HG02938 (cell line): ENCODE data around the gene SYNDIG1.

Source experiments
- ATAC-seq: cut with Tn5 transposase; IDR thresholded peaks from one replicate; pipeline ENCODE4 v1.9.1; 2021; ENCODE audit warnings: mild to moderate bottlenecking, moderate library complexity; ENCODE audit not compliant: unreplicated experiment

The SYNDIG1 gene

DNA sequence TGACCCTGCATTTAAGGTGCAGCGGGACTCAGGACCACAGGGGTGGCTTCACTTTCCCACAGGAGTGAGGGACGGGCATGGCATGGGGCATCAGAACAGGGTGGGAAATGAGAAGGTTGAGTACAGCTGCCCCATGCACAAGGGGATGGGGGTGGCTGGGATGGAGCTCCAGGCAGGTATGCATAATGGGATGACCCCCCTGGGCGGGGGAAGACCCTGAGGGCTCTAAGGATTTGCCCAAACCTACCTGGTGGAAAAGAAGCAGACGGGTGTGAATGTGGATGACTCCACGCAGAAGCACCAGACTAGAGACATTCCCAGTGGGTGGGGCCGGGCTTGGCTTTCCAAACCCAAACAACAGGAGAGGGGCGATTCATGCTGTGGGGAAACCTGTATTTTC, 200.3 kb downstream of the SYNDIG1 start:
- ATAC-seq, result no peak

- ATAC-seq, result no peak
Observed at GRCh38 chr20:24670341-24670872, 201.0 kb downstream of the SYNDIG1 start.

GRCh38 chr20:24670981-24671380, 201.6 kb downstream of the SYNDIG1 start:
- no peak for ATAC-seq

- ATAC-seq, result no peak
Observed at GRCh38 chr20:24672181-24672880, 202.9 kb downstream of the SYNDIG1 start.

- ATAC-seq, result no peak
Observed at GRCh38 chr20:24672886-24673677, 203.7 kb downstream of the SYNDIG1 start.

DNA sequence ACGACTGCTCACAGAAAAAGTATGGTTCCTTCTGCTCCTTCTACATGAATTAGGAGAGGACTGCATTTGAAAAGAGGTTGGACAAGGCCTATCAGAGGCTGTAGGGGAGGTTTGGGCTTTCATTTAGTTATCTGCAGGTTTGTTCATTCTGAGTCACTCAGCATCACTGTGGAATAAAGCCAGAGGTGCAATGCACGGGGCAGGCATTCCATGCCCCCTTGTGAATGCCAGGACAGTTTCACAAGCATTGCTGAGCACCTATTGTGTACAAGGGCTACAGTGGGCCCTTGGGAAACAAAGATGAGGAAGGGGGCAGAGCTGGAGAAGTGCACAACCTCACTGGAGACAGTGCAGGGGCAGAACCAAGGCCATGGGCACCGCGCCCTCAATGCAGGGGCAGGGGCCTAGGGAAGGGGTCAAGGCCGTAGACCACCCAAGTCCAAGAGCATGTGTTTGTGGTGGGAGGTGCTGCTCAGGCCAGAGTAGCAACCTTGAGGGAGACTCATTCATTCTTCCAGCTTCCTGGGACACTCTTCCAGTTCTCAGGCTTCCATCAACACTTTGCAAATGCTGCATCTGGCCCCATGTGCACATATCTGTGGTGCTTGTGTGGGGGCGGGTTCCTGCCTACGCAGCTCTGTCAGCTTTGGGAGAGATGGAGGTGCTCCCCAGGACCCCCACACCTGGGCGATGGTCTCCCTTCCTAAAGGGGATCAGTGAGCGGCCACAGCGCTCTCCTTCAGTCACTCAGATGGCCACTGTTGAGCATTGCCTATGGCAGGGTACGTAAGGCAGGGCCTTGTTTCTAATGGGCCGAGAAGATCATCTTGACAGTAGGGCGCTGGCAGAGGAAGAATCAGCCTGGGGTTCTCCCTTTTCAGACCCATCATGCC, 204.5 kb downstream of the SYNDIG1 start:
- ATAC-seq, result no peak

DNA sequence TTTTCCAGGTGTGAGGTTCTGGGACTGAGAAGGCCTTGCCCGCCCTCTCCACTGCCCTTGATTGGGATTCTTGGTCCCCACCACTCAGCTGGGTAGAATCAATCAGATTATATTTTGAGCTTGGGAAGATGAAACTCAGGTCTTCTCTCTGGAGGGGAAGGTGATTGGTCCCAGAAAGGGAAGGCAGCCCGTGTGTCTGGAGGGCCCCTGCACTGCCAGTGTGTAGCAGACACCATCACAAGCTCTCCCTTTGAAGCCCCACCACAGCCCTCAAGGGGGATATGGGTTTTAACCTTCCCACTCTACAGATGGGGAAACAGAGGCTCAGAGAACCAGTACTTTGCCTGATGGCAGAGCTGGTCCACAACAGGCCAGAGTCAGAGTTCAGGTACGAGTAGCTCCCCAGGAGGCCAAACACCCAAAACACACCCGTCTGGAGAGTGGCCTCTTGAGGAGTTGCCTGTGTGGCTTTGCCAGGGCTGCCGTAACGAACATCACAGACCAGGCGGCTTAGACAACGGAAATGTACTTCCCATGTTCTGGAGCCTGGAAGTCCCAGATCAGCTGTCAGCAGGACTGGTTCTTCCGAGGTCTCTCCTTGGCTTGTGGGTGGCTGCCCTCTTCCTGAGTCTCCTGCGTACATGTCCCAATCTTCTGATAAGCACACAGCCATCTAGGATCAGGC, 205.6 kb downstream of the SYNDIG1 start:
- ATAC-seq, result no peak

- ATAC-seq, result no peak
Observed at GRCh38 chr20:24675651-24676352, 206.4 kb downstream of the SYNDIG1 start.

GRCh38 chr20:24676353-24676977, 207.0 kb downstream of the SYNDIG1 start:
- ATAC-seq, result no peak

GRCh38 chr20:24676978-24677370, 207.5 kb downstream of the SYNDIG1 start:
- ATAC-seq, result no peak

DNA sequence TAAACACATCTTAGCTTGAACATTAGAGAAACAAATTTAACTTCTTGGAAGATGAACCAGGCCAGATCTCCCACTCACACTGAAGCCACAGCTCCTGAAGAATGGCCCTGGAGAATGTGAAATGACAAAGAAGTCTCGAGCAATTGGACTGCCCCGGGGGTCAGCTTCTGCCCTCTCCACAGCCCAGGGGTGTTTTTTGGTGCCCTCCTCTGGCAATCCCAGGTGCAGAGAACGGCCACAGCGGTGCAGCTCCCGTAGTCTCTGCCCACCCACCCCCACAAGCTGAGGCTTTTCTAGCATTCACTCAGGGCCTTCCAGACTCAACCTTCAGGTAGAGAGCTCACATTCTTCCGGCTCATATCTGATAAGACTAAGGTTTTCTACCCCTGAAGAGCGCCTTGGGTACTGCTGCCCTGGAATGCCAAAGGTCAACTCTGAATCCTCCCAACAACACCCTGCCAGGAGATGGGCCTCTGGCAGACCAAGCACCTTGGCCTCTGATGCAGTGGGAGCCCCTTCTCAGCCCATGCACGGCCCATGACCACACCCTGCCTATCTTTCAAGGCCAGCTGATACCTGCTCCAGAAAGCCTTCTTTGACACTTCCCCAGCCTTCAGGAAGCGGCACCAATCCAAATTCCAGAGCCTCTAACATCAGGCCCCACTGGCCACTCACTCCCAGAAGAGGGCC, 208.3 kb downstream of the SYNDIG1 start:
- ATAC-seq, result no peak

DNA sequence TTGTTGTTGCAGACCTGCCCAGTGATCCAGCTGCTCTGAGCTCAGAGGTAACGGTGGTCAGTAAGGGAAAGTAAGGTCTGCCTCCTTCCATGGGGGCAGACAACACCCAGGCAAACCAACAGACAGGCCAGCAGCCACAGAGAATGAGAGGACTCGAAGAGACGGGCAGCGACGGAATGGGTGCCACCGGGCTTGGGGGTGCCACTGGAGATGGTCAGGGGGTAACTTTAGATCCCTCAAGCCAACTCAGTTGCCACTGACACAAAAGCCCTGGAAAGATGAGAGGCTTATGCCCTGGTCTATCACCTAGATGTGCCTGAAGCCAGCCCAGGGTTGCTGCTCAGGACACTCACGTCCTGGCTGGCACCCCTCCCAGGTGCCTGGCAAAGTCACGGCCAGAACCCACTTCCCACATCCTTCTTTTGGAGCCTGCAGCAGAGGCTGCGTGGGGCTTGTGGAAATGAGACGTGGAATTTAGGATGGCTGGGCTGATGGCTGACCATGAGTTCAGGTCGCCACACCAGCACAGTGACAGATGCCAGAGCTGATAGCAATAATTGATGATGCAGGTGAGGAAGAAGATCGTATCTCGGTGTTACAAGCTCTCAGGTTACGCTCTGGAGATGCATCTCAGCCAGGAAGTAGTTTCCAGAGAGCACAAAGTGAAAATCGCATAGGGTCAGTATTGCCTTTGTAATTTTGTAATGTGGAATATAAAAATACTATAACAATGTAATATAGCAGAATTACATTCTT, 209.1 kb downstream of the SYNDIG1 start:
- ATAC-seq, result no peak

DNA sequence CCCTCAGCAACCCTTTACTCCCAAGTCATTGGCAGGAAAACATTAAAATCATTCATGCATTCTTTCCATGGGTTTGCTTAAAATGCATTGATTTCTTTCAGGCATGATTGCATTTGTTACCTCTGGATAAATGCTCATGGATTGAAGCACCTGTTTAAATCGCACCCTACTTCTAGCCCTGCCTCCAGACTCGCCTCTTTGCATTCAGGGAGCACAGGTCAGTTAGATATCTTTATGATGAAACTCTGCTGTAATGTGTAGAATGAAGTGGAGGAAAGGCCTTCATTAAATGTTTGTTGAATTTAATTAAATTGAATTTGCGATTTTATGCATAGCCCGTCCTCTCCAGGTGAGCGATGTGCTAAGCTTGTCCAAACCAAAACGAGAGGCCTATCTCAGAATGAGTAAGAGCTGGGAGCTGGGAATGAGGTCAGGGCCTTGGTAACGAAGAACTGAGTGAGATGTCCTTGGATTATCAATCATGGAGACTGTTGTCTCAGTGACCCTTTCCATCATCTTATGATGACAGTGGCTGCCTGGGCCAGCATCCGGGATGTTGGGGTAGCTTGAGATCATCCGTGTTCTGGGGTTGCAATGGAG, 210.1 kb downstream of the SYNDIG1 start:
- no peak for ATAC-seq

DNA sequence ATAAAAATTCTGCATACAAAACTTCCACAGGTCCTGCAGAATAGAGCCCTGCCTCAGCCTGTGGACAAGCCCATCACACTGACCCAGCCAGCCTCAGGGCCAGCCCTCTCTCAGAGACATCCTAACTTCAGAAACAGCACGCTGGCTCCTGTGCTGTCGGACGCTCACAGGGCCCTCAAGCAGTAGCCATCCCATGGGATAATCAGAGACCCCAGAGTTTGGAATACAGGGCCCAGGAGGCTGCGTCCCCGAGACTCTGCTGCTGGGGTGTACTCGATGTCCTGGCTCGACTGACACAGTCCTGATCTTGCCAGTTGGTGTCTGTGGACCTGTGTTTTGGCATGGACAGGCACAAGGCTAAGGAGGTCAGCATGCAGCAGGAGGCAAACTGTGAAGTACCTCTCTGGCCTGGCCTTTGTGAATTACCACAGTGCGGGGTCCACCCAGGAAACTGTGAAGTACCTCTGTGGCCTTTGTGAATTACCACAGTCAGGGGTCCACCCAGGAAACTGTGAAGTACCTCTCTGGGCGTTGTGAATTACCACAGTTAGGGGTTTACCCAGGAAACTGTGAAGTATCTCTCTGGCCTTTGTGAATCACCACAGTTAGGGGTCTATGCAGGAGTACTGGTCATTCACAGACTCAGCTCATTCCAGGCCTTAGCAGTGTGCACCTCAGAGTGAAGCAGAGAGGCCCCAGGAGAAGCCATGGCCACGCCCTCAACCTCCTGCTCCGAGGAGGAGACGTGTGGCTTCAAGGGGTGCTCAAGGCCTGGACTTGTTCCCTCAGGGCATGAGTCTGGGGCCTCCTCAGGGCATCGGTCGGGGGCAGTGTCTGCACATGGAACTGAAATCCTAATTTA, 212.4 kb downstream of the SYNDIG1 start:
- ATAC-seq, result no peak

DNA sequence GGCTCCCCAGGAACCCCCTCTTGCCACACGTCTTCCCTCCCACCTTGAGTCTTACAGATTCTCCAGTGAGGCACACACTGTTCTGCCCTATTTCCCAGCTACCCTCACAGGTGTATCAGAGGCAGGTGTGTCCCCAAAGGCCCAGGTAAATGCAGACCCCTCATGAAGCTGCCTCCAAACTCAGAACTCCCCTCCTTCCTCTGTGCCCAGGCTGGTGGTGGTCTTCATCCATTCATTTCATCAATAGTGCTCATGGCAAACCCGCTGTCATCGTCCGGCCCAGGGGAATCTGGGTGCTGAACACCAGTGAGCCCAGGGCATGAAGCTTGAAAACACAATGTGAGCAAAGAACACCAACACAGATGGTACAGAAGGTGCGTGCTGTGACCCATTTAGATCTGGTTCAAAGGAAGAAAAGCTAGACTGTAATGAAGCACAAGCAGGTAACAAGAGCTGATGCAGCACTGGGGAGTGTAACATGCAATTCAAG, 213.1 kb downstream of the SYNDIG1 start:
- ATAC-seq, result no peak

GRCh38 chr20:24683676-24684075, 214.2 kb downstream of the SYNDIG1 start:
- no peak for ATAC-seq

DNA sequence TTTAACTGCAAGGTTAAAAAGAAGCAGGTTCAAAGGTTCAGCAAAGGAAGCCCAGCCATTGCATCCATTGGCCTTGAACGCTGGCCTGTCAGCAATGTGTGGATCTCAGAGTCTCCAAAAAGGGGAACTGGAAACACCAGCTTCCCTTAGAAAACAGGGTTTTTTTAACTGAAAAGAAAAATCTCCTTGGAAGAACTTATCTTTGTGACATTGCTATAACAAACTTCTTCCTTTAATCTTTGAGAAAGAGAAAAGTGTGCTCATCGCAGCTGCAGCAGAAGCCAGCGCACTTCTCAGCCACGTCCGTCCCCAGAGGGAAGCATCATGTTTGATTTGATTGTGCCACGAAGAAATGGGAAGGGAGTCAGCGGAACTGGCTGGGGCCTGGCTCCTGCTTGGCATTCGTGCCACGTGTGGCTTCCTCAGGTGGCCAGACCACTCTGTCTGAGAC, 215.0 kb downstream of the SYNDIG1 start:
- ATAC-seq, result no peak
